IPS-18c (cell line): ENCODE results near the gene CMTM4.
"Not testable (repeated sequence)": the region's sequence is repeated elsewhere in the genome, so short reads cannot be mapped to it uniquely, and the experiment has no call there.

Experiments used
- H3K4me3 ChIP-seq: 2 replicates; pipeline ENCODE4 v1.7.0; 2013; ENCODE audit warnings: low read depth, mild to moderate bottlenecking, low read length, moderate library complexity; ENCODE audit not compliant: insufficient read depth
- H3K9me3 ChIP-seq: one replicate; pipeline ENCODE4 v1.6.1; 2013; ENCODE audit warnings: mild to moderate bottlenecking, low read length, moderate library complexity; ENCODE audit not compliant: control insufficient read depth, insufficient read depth

Gene CMTM4

DNA sequence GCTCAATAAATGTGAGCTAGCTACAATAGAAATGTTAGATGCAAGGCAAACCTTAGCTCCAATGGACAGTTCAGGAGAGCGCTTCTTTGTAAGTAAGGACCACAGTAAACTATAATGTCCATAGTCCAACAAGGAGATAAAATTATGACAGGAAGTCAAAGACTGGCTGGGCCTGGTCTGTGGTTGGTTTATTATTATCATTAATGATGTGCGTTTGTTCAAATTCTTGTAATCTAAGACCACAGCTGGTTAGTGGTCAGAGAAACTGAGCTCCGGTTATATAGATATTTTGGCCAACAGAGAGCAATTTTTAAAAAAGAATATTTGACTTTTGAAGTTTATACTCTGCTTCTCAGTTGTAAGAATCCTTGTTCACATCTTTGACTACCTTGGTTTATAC lies 122.0 kb downstream of the CMTM4 start:
- no peaks in the 10 kb centered on the region for H3K9me3 ChIP-seq
- no peak overlapping the region for H3K4me3 ChIP-seq

DNA sequence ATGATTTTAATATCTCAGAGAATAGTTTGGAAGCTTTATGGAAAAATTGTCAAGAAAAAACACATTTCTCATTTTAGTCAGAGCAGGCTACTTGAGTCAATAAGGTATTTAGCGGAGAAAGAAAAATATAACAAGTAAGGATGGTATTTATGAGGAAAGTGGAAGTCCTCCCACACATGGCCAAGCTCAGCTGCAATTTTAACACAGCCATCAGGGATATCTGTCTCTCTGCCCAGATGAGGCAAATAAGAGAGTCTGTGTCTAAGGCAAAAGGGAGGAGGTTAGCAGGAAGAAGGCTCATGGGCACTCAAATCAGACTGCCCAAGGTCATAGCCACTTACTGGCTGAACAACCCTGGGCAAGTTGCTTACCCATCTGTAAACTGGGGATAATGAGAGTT lies 122.5 kb downstream of the CMTM4 start:
- Histone ChIP-seq H3K4me3 (no peak overlapping the region), H3K9me3 (no peaks in the 10 kb centered on the region)

DNA sequence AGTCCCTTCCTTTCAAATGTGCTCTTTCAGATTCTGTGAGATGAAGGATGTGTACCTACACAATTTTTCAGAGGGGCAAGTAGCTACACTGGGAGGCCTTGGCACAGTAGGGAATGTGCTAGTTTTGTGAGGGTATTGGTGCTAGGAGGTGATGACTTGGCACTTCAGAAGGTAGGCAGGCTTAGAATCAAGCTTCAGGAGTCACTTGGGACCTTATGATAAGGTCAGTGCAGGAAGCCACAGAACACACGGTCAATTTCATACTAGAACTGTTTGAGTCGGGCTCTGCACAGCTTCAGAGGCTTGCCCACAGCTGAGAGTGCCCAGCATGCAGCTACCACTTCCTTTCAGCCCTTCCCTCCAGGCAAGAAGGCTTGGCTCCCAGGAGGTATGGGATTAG lies 124.2 kb downstream of the CMTM4 start:
- H3K4me3 ChIP-seq: no peak overlapping the region
- H3K9me3 ChIP-seq: no peaks in the 10 kb centered on the region

DNA sequence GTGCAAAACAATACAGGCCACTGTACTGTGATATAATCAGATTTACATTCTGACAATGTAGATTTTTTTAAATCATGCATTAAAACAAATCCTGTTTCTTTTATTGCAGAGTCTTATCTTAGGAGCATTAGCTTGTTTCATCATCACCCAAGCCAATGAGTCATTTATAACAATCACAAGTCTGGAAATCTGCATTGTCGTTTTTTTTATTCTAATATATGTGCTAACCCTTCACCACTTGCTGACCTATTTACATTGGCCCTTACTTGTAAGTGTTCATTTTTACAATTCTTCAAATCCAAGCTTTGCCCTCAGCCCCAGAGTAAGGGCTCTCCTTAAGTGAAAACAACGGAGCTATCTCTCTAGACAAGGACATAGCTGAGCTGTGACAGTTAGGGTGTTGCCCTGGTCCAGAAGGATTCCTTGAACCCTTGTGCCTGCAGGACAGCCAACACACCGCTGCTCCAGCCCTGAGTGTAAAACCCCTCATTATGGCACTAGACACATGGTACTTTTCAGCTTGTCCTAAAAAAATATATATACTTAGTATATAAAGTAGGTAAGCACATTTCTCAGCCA lies 126.6 kb downstream of the CMTM4 start:
- Histone ChIP-seq H3K4me3 (no peak overlapping the region), H3K9me3 (no peaks in the 10 kb centered on the region)

DNA sequence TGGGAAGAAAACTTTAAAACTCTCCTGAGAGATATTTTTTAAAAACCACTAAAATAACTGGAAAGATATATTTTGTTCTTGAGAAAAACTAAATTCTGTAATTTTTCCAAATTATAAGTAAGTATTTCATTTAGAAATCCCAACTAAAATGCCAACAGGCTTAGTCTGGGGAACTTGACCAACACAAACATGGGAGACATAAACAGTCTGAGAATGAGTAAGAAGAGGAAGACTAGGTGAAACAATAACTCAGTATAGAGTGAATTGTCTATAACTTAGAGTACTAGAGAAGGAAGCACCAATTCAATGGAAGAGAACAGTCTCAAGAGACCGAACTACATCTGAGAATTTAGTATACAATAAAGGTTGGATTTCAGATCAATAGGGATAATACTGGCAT lies 127.4 kb downstream of the CMTM4 start:
- H3K4me3 ChIP-seq: no peak overlapping the region
- H3K9me3 ChIP-seq: no peaks in the 10 kb centered on the region

DNA sequence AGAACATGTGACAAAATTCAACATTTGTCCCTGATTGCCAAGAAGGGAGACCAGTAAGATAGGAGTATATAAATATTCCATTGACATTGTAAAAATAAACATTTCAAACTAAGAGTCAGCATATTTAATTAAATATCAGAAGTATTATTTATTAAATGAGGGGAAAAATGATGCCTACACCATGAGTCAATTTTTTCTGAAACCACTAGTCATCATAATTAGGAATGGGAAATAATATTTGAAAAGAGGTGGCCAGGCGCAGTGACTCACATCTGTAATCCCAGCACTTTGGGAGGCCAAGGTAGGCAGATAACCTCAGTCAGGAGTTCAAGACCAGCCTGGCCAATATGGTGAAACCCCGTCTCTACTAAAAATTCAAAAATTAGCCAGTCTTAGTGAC lies 128.2 kb downstream of the CMTM4 start:
- no peaks in the 10 kb centered on the region for H3K9me3 ChIP-seq
- no peak overlapping the region for H3K4me3 ChIP-seq

DNA sequence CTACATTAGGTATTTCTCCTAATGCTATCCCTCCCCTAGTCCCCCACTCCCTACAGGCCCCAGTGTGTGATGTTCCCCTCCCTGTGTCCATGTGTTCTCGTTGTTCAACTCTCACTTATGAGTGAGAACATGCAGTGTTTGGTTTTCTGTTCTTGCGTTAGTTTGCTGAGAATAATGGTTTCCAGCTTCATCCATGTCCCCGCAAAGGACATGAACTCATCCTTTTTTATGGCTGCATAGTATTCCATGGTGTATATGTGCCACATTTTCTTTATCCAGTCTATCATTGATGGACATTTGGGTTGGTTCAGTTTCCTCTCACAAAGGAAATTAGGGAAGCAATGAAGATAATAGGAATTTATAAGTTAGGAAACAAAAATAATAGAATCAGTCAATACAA lies 129.3 kb downstream of the CMTM4 start:
- H3K9me3 ChIP-seq, H3K4me3 ChIP-seq: not testable (repeated sequence)

DNA sequence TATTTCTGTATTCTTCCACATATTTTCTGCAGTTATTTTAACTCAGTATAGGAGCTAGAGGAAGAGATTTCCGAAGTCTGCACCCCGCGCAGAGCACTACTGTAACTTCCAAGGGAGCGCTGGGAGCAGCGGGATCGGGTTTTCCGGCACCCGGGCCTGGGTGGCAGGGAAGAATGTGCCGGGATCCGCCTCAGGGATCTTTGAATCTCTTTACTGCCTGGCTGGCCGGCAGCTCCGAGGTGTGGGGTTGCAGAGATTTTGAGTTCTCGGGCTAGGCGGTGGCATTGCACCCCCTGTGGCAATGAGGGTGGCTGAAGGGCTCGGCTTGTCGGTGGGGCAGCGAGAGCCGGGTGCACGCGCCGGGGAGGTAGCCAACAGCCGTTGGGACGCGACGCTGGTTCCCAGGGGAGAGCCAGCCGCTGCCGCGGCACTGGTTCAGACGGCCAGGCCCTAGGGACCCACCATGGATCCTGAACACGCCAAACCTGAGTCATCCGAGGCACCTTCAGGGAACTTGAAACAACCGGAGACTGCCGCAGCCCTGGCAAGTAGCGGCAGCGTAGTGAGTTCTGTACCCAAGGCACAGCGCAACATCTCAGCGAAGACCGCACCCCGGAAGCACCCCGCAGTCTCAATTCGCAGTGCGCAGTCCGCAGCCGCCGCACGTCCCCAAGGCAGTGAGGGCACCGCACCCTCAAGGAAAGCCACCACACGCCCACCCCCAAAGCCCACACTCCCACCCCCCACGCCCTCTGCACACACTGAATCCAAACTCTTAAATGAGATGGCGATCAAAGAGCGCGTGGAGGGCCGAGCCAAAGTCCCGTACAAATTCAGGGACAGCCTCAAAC lies 130.3 kb downstream of the CMTM4 start, which contains the start of gene CMTM1:
CMTM1 (plus strand) TSS at position 389 of the 851 bp plus-strand sequence; CDS start at position 464, 75 bp downstream.
- no peak within 1 kb of the TSS for H3K4me3 ChIP-seq

More for the DNA sequence above, 130.3 kb downstream of the CMTM4 start, which contains the start of gene CMTM1:
- H3K9me3 ChIP-seq: no peaks in the 10 kb centered on the region
